ENCODE results near the gene CRYAB.

Gene CRYAB

DNA sequence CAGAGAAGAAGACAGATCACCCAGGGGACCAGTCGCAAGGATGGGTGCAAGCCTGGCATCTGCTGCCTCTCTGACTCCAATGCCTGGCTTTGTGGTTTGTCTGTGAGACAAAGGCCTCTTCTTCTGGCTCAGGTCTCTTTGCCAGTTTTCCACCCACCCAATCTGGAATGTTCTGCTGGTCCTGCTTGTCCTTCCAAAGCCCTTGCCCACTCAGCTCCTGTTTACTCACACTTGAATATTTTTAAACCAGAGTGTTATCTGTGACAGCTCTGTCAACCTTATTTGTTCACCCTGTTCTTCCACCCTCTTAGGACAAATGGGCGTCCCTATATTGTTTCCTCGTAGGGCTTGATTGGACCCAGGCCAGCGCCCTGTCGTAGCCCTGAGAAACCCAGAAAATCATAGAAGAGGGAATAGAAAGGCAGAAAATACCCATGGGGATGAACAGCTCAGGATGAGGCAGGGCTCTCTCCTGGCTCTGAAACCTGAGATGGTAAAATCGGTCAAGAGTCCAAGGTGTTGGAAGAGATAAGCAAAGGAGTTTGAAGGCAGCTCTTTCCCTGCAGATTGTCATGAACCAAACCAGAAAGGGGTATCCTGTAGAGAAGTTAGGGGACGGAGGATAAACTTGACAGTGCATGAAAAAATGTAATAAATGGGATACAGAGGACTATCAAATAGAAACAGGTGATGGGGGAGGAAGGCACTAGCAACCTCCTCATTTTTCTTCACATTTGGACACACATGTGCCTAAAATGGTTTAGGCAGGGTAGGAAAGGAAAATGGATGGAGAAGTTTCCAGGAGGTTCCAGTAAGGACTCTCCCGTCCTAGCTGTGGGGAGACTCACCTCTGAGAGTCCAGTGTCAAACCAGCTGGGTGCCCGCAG lies 651 bp downstream of the CRYAB start:
- H3K4me1 Mint-ChIP-seq, result peaks cover 43% of the 10 kb centered on the region
- no peaks in the 10 kb centered on the region for H3K36me3 Mint-ChIP-seq (ENCODE audit: low read depth)
- TF ChIP-seq, protein P1, sequence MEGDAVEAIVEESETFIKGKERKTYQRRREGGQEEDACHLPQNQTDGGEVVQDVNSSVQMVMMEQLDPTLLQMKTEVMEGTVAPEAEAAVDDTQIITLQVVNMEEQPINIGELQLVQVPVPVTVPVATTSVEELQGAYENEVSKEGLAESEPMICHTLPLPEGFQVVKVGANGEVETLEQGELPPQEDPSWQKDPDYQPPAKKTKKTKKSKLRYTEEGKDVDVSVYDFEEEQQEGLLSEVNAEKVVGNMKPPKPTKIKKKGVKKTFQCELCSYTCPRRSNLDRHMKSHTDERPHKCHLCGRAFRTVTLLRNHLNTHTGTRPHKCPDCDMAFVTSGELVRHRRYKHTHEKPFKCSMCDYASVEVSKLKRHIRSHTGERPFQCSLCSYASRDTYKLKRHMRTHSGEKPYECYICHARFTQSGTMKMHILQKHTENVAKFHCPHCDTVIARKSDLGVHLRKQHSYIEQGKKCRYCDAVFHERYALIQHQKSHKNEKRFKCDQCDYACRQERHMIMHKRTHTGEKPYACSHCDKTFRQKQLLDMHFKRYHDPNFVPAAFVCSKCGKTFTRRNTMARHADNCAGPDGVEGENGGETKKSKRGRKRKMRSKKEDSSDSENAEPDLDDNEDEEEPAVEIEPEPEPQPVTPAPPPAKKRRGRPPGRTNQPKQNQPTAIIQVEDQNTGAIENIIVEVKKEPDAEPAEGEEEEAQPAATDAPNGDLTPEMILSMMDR (IDR thresholded peaks at IDR 0.05; ENCODE audit: unreplicated experiment in 3 of 3), result no peak
- H3K4me3 Mint-ChIP-seq, result peak overlapping the region; percentile 14 to 86 (median 78)
- peak overlapping the region; percentile 83 to 96 (median 94) for H3K27ac Mint-ChIP-seq
- no peaks in the 10 kb centered on the region for H3K27me3 Mint-ChIP-seq (ENCODE audit: low read depth)
- H3K9me3 Mint-ChIP-seq, result no peaks in the 10 kb centered on the region

GRCh38 chr11:111909378-111909777 lies 2.2 kb downstream of the CRYAB start:
- peak overlapping the region in 1 of 3 experiments; percentile 86 for H3K4me3 Mint-ChIP-seq
- TF ChIP-seq, protein P1 (IDR thresholded peaks at IDR 0.05; ENCODE audit: unreplicated experiment in 3 of 3), result no peak

GRCh38 chr11:111908639-111909305 lies 2.8 kb downstream of the CRYAB start:
- TF ChIP-seq, protein P1 (IDR thresholded peaks at IDR 0.05; ENCODE audit: unreplicated experiment in 3 of 3), result no peak
- Mint-ChIP-seq H3K36me3 (ENCODE audit: low read depth) (peaks cover 6% of the 10 kb centered on the region), H3K4me1 (peaks cover 30% of the 10 kb centered on the region), H3K4me3 (peak overlapping the region in 1 of 3 experiments; percentile 39), H3K27ac (no peak overlapping the region), H3K9me3 (no peaks in the 10 kb centered on the region), H3K27me3 (ENCODE audit: low read depth) (no peaks in the 10 kb centered on the region)

More at GRCh38 chr11:111909378-111909777, 2.2 kb downstream of the CRYAB start:
- H3K9me3 Mint-ChIP-seq, result no peaks in the 10 kb centered on the region
- peak overlapping the region in 1 of 3 experiments; percentile 96 for H3K27ac Mint-ChIP-seq
- H3K4me1 Mint-ChIP-seq, result peaks cover 36% of the 10 kb centered on the region
- peaks cover 6% of the 10 kb centered on the region for H3K36me3 Mint-ChIP-seq (ENCODE audit: low read depth)
- no peaks in the 10 kb centered on the region for H3K27me3 Mint-ChIP-seq (ENCODE audit: low read depth)

GRCh38 chr11:111906680-111907079 lies 4.9 kb downstream of the CRYAB start:
- H3K9me3 Mint-ChIP-seq, result no peaks in the 10 kb centered on the region
- no peak overlapping the region for H3K4me3 Mint-ChIP-seq
- TF ChIP-seq, protein P1 (IDR thresholded peaks at IDR 0.05; ENCODE audit: unreplicated experiment in 3 of 3), result no peak
- H3K4me1 Mint-ChIP-seq, result peaks cover 22% of the 10 kb centered on the region
- H3K36me3 Mint-ChIP-seq (ENCODE audit: low read depth), result peaks cover 6% of the 10 kb centered on the region
- H3K27me3 Mint-ChIP-seq (ENCODE audit: low read depth), result no peaks in the 10 kb centered on the region
- no peak overlapping the region for H3K27ac Mint-ChIP-seq

GRCh38 chr11:111905411-111905810 lies 6.2 kb downstream of the CRYAB start:
- H3K4me3 Mint-ChIP-seq, result no peak overlapping the region
- peaks cover 6% of the 10 kb centered on the region for H3K36me3 Mint-ChIP-seq (ENCODE audit: low read depth)
- peaks cover 10% of the 10 kb centered on the region for H3K4me1 Mint-ChIP-seq
- TF ChIP-seq, protein P1 (IDR thresholded peaks at IDR 0.05; ENCODE audit: unreplicated experiment in 3 of 3), result no peak
- no peaks in the 10 kb centered on the region for H3K9me3 Mint-ChIP-seq
- H3K27me3 Mint-ChIP-seq (ENCODE audit: low read depth), result no peaks in the 10 kb centered on the region
- H3K27ac Mint-ChIP-seq, result no peak overlapping the region
